HFFc6 (cell line): ENCODE results near the gene PDZD2. TPM values are rescaled to one million over a fixed set of nuclear protein-coding genes. Genes with fewer than 3 reads are reported as not detected.
A peak's percentile ranks its signal among the peaks of the same experiment; 100 is the strongest.
"Not testable (repeated sequence)": the region's sequence is repeated elsewhere in the genome, so short reads cannot be mapped to it uniquely, and the experiment has no call there.

Experiments
- DNase-seq: peaks from one replicate; pipeline ENCODE4 v3.0.0-alpha.2; 2018
- H3K27ac Mint-ChIP-seq: 2 replicates; pipeline ENCODE4 v1.8.0; 2020; ENCODE audit warnings: mild to moderate bottlenecking, mixed read lengths
- H3K27me3 Mint-ChIP-seq: 2 replicates; pipeline ENCODE4 v1.8.0; 2021; ENCODE audit warnings: mild to moderate bottlenecking, moderate library complexity, mixed read lengths; ENCODE audit not compliant: insufficient read depth
- H3K36me3 Mint-ChIP-seq: 2 replicates; pipeline ENCODE4 v1.8.0; 2021; ENCODE audit warnings: low read depth, mixed read lengths
- H3K4me1 Mint-ChIP-seq: 2 replicates; pipeline ENCODE4 v1.8.0; 2020; ENCODE audit warnings: low read depth, mixed read lengths
- H3K4me3 Mint-ChIP-seq: 2 replicates; pipeline ENCODE4 v1.8.0; 2020; ENCODE audit warnings: mild to moderate bottlenecking, moderate library complexity, mixed read lengths
- H3K9me3 Mint-ChIP-seq: 2 replicates; pipeline ENCODE4 v1.8.0; 2020; ENCODE audit warnings: mild to moderate bottlenecking, mixed read lengths
- CTCF ChIP-seq: fragments of 200-600 bp; sonication (generic); IDR thresholded peaks from 2 replicates; pipeline ENCODE4 v1.5.0; 2021; ENCODE audit warnings: antibody characterized with exemption, mild to moderate bottlenecking
- total RNA-seq, 6 experiments: library from RNA; stranded (reverse); fragmentation: NEBNext Ultra II Directional; extraction: Animal tissue kit (Norgen Biotek cat#: 25700); gene quantifications; 2 replicates in 1 of 6; 3 replicates in 5 of 6; pipeline ENCODE4 v1.2.3, GENCODE V29; 2021

Gene PDZD2
- total RNA-seq, 6 experiments from 2014 or later, result 0.02 to 0.12 (median 0.09) TPM

GRCh38 chr5:32071351-32071944, 432.5 kb downstream of the PDZD2 start:
- TF ChIP-seq CTCF, result no peak
- H3K27me3 Mint-ChIP-seq, result peaks cover 4% of the 10 kb centered on the region
- H3K36me3 Mint-ChIP-seq, result no peaks in the 10 kb centered on the region
- H3K9me3 Mint-ChIP-seq, result no peaks in the 10 kb centered on the region
- H3K4me3 Mint-ChIP-seq, result no peak overlapping the region
- no peak for DNase-seq
- H3K4me1 Mint-ChIP-seq, result no peaks in the 10 kb centered on the region
- no peak overlapping the region for H3K27ac Mint-ChIP-seq

GRCh38 chr5:32072054-32072453, 433.1 kb downstream of the PDZD2 start:
- H3K4me3 Mint-ChIP-seq, result no peak overlapping the region
- H3K27ac Mint-ChIP-seq, result no peak overlapping the region
- peaks cover 4% of the 10 kb centered on the region for H3K27me3 Mint-ChIP-seq
- H3K9me3 Mint-ChIP-seq, result no peaks in the 10 kb centered on the region
- no peak for TF ChIP-seq CTCF
- no peaks in the 10 kb centered on the region for H3K36me3 Mint-ChIP-seq
- DNase-seq, result no peak
- no peaks in the 10 kb centered on the region for H3K4me1 Mint-ChIP-seq

- Mint-ChIP-seq H3K4me1 (no peaks in the 10 kb centered on the region), H3K4me3 (no peak overlapping the region), H3K27ac (no peak overlapping the region), H3K27me3 (peaks cover 9% of the 10 kb centered on the region), H3K36me3 (no peaks in the 10 kb centered on the region), H3K9me3 (no peaks in the 10 kb centered on the region)
- TF ChIP-seq CTCF, result no peak
- DNase-seq, result no peak
Observed at GRCh38 chr5:32074401-32074800, 435.5 kb downstream of the PDZD2 start.

DNA sequence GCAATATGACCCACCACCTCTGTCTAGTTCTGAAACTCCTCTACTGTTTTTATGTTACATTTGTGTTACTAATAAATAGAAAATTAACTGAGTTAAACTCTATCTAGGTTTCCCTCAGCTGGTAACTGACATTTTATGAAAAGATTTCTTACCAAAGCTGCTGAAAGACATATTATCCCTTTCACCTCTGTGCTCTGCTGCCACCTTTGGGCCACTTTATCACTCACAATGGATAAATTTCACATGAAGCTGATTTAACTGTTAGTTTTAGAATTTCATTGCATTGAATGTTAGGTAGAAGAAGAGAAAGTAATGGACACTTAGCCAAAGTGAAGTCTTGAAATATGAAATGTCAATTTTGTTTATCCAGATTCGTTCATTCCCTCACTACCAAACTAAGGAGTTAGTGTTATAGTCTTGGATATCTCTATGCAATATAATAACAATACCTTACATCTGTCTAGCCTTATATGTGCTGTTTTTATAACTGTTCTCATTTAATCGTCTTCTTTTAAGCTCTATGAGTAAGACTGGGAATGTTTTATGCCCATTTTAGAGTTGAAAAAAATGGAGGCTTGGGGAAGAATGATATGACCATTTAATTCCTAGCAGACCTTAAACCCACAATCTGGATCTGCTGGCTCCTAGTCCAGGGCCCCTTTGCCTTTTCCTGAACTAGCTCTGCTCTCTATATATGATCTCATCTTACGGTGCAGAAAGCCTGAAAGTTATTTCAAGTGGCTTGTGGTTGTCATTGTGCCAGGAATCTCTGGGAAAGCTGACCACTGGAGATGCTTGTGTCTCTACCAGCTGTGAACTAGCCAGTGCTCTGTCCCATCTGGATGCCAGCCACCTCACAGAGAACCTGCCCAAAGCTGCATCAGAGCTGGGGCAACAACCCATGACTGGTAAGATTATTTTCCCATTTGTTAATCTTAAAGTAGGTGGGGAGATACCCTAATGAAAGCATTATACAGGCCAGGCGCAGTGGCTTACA, 438.1 kb downstream of the PDZD2 start:
- Mint-ChIP-seq H3K4me1 (no peaks in the 10 kb centered on the region), H3K27me3 (peaks cover 9% of the 10 kb centered on the region), H3K4me3 (no peak overlapping the region), H3K9me3 (no peaks in the 10 kb centered on the region), H3K27ac (no peak overlapping the region), H3K36me3 (no peaks in the 10 kb centered on the region)
- peak; percentile 52 for DNase-seq
- TF ChIP-seq CTCF, result peak; percentile 91

- H3K4me3 Mint-ChIP-seq, H3K36me3 Mint-ChIP-seq, H3K9me3 Mint-ChIP-seq, DNase-seq, H3K27me3 Mint-ChIP-seq, H3K4me1 Mint-ChIP-seq, H3K27ac Mint-ChIP-seq: not testable (repeated sequence)
Observed at GRCh38 chr5:32078855-32079254, 439.9 kb downstream of the PDZD2 start.

- H3K9me3 Mint-ChIP-seq, H3K27ac Mint-ChIP-seq, DNase-seq, H3K4me3 Mint-ChIP-seq, H3K36me3 Mint-ChIP-seq, H3K4me1 Mint-ChIP-seq, H3K27me3 Mint-ChIP-seq: not testable (repeated sequence)
Observed at GRCh38 chr5:32080565-32080964, 441.6 kb downstream of the PDZD2 start.
